Lower leg skin (tissue), 3 donors: ENCODE data around the gene ARL14.

Experiments
- POLR2A ChIP-seq, 2 donors: fragments of 450-650 bp; IDR thresholded peaks; one replicate each; pipeline ENCODE4 v1.6.1; 2016 to 2017; ENCODE audit warnings: antibody characterized with exemption in 2 of 2, mild to moderate bottlenecking in 1 of 2, moderate library complexity in 1 of 2
- TF ChIP-seq, protein P1 (sequence below), 3 donors: fragments of 450-650 bp; IDR thresholded peaks; one replicate each; pipeline ENCODE4 v1.5.1; 2016; ENCODE audit warnings: antibody characterized with exemption in 3 of 3, mild to moderate bottlenecking in 3 of 3, moderate library complexity in 2 of 3

DNA sequence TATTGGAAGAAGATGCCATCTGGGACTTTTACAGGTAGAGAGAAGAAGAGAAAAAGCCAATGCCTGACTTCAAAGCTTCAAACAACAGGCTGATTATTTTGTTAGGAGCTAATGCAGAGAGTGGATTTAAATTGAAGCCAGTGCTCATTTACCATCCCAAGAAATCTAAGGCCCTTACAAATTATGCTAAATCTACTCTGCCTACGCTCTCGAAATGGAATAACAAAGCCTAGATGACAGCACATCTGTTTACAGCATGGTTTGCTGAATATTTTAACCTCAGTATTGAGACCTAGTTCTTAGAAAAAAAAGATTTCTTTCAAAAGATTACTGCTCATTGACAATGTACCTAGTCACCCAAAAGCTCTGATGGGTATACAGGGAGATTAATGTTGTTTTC lies 16.2 kb downstream of the ARL14 start:
- TF ChIP-seq, protein P1, sequence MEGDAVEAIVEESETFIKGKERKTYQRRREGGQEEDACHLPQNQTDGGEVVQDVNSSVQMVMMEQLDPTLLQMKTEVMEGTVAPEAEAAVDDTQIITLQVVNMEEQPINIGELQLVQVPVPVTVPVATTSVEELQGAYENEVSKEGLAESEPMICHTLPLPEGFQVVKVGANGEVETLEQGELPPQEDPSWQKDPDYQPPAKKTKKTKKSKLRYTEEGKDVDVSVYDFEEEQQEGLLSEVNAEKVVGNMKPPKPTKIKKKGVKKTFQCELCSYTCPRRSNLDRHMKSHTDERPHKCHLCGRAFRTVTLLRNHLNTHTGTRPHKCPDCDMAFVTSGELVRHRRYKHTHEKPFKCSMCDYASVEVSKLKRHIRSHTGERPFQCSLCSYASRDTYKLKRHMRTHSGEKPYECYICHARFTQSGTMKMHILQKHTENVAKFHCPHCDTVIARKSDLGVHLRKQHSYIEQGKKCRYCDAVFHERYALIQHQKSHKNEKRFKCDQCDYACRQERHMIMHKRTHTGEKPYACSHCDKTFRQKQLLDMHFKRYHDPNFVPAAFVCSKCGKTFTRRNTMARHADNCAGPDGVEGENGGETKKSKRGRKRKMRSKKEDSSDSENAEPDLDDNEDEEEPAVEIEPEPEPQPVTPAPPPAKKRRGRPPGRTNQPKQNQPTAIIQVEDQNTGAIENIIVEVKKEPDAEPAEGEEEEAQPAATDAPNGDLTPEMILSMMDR (IDR thresholded peaks at IDR 0.05) = no peak
- no peak for TF ChIP-seq POLR2A (IDR thresholded peaks at IDR 0.05)
